Astrocyte of the spinal cord (primary cell): ENCODE data around the gene FBL.
"Not testable (repeated sequence)": the region's sequence is repeated elsewhere in the genome, so short reads cannot be mapped to it uniquely, and the experiment has no call there.

Experiments used
- DNase-seq: peaks from one replicate; pipeline ENCODE4 v3.0.0; 2011; ENCODE audit warnings: low read depth, low spot score
- H3K4me3 ChIP-seq: 2 replicates; pipeline ENCODE4 v1.5.1; 2011; ENCODE audit warnings: low read depth, mild to moderate bottlenecking, low read length, moderate library complexity
- in situ Hi-C: cut with HindIII; loops from 2 replicates; pipeline ENCODE4 v1.10.0; 2017; ENCODE audit warnings: low sequenced_read_pairs
- TF ChIP-seq, protein P1 (sequence below): IDR thresholded peaks from 2 replicates; pipeline ENCODE4 v1.5.1; 2012; ENCODE audit warnings: low read depth, mild to moderate bottlenecking, low read length, inconsistent platforms

FBL gene

DNA sequence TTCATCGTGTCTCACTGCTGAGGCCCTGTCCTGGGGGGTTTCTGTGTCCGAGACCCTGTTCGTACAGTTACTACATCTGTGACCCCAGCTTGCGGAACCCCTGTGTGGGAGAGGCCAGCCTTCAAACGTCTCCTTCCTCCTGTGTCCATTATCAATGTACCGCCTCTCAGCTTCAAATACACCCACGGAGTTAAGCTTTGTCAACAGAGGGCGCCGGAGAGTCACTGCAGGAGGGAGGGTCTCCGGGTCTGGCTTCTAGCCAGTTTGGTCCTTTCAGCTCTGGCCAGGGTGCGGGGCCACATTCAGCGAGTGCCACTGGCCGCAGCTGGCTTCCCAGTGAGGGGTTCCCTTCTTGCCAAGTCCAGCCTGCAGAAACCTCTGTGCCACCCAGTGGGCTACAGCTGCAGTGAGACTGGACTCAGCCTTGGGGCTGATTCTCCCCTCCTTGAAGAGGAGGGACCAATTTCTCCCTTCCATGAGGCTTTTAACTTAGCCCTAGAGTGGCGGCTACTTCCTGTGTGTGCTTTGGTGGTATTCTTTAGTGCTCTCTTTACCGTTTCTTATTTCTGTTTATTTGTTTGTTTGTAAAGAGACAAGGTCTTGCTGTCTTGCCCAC is 35.4 kb upstream of the FBL start:
- TF ChIP-seq, protein P1, sequence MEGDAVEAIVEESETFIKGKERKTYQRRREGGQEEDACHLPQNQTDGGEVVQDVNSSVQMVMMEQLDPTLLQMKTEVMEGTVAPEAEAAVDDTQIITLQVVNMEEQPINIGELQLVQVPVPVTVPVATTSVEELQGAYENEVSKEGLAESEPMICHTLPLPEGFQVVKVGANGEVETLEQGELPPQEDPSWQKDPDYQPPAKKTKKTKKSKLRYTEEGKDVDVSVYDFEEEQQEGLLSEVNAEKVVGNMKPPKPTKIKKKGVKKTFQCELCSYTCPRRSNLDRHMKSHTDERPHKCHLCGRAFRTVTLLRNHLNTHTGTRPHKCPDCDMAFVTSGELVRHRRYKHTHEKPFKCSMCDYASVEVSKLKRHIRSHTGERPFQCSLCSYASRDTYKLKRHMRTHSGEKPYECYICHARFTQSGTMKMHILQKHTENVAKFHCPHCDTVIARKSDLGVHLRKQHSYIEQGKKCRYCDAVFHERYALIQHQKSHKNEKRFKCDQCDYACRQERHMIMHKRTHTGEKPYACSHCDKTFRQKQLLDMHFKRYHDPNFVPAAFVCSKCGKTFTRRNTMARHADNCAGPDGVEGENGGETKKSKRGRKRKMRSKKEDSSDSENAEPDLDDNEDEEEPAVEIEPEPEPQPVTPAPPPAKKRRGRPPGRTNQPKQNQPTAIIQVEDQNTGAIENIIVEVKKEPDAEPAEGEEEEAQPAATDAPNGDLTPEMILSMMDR: peak; percentile 46
- in situ Hi-C loops, H3K4me3 ChIP-seq, DNase-seq: not testable (repeated sequence)

- DNase-seq, H3K4me3 ChIP-seq, in situ Hi-C loops: not testable (repeated sequence)
These were observed 34.1 kb upstream of the FBL start for GRCh38 chr19:39880241-39880640.

GRCh38 chr19:39879796-39880195 is 33.6 kb upstream of the FBL start:
- DNase-seq, H3K4me3 ChIP-seq, in situ Hi-C loops: not testable (repeated sequence)

GRCh38 chr19:39878866-39879265 is 32.7 kb upstream of the FBL start:
- H3K4me3 ChIP-seq, in situ Hi-C loops, DNase-seq: not testable (repeated sequence)

GRCh38 chr19:39878398-39878797 is 32.2 kb upstream of the FBL start:
- no peak overlapping the region for H3K4me3 ChIP-seq
- no peak for DNase-seq
- in situ Hi-C loops: no loop called here
- TF ChIP-seq, protein P1: no peak

DNA sequence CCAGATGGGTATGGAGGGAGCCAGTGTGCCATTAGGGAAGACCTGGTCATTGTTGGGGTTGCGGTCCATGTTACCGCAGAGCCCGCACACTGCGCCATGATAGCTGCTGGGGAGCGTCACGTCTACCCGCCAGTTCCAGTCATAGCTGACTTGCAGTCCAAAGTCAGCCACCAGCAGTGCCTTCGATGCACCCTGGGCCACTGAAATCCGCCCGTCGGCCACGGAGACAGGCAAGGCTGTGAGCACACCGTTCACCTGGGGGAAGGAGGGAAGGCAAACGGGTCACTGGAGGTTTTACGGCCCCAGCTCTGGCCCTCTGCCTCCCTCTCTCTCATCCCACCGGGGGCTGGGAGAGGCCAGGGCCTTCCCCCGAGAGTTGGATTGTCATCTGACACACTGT is 31.8 kb upstream of the FBL start:
- DNase-seq, in situ Hi-C loops, H3K4me3 ChIP-seq: not testable (repeated sequence)

- H3K4me3 ChIP-seq, in situ Hi-C loops, DNase-seq: not testable (repeated sequence)
These were observed 31.3 kb upstream of the FBL start for GRCh38 chr19:39877488-39877887.

- DNase-seq, H3K4me3 ChIP-seq, in situ Hi-C loops: not testable (repeated sequence)
These were observed 30.3 kb upstream of the FBL start for GRCh38 chr19:39876486-39876885.

DNA sequence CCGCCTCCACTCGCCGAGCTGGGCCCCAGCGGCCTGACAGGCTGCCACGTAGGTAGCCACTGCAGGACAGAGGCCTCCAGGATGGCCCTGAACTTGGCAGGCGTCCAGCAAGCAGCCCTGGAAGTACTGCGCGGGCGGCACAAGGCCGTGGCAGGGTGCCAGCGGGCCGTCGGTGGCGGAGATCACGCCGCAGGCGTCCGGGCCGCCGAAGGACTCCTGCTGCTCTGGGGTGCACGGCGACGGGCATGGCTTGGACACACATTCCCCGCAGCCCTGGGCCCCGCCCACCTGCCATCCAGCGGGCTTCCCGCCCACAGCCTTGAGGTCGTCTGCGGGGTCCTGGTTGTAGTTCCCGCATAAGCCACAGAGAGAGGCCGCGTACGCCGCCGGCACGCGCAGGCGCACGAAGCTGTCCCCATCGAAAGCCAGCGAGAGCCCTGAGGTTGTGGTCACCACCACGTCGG is 29.3 kb upstream of the FBL start:
- in situ Hi-C loops, DNase-seq, H3K4me3 ChIP-seq: not testable (repeated sequence)

DNA sequence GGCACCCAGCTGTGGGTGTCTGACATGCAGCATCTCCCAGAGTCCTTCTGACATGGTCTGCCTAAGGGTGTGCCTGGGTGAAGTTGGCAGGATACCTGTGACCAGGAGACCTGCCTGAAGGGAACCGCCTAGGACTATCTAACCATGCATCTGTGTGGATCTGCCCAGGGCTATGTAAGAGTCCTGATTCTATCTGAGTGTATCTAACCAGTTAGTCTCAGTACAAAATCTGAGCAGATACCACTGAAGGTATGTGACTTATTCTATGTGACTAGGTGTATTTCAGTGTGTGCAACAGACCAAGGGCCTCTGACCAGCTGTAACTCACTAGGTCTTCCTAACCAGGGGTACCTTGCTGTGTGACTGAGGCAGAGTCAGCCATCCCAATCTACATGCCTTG is 28.2 kb upstream of the FBL start:
- TF ChIP-seq, protein P1: no peak
- DNase-seq: no peak
- H3K4me3 ChIP-seq: no peak overlapping the region
- in situ Hi-C loops: no loop called here
